HepG2 (cell line): ENCODE data around the gene TSC1.

Experiments
- DR1 ChIP-seq: sonication (generic); formaldehyde crosslinking; IDR thresholded peaks from 2 replicates; pipeline ENCODE4 v1.8.0; 2021; ENCODE audit warnings: mild to moderate bottlenecking, missing genetic modification reagents, inconsistent platforms
- PLRG1 ChIP-seq: fragments of 450-650 bp; conservative IDR thresholded peaks from 2 replicates; pipeline ENCODE4 v1.6.1; 2016
- ZNF451 ChIP-seq: sonication (generic); formaldehyde crosslinking; IDR thresholded peaks from 2 replicates; pipeline ENCODE4 v1.5.0; 2020; ENCODE audit warnings: mild to moderate bottlenecking, missing genetic modification reagents
- ZSCAN31 ChIP-seq: sonication (generic); formaldehyde crosslinking; IDR thresholded peaks from 2 replicates; pipeline ENCODE4 v1.5.0; 2020; ENCODE audit warnings: low read depth, mild to moderate bottlenecking, missing genetic modification reagents
- TF ChIP-seq, protein P1 (sequence below), 2 experiments: sonication (generic) in 1 of 2; formaldehyde crosslinking in 1 of 2; IDR thresholded peaks; 2 replicates each; pipeline versions ENCODE4 v1.5.1 to v1.6.1; 2011 to 2020; ENCODE audit warnings: borderline replicate concordance in 1 of 2, low read depth in 1 of 2, low read length in 1 of 2, mild to moderate bottlenecking in 1 of 2, missing genetic modification reagents in 1 of 2, moderate library complexity in 1 of 2
- TF ChIP-seq, protein P2 (sequence below): sonication (generic); formaldehyde crosslinking; IDR thresholded peaks from 2 replicates; pipeline ENCODE4 v1.5.0; 2020; ENCODE audit warnings: mild to moderate bottlenecking, missing genetic modification reagents, moderate library complexity

DNA sequence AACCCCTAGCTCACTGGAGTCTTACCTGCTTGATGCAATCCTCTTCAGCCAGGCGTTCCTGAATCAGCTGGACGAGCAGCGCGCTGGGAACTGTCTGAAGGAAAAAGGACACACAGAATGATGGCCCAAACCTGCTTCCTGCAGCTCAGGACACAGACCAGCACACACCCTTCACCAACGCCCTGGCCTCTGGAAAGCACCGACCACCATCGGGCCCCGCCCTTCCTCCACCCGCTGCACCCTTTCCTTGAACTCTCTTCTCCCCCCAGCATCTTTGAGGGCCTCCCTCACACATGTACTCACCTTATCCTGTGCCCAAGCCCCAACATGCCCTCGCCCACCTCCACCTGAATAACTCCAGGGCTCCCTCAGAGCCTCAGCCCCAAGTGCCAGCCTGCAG lies 89.6 kb downstream of the TSC1 start:
- TF ChIP-seq DR1 (CRISPR knock-in tag), result no peak
- no peak for TF ChIP-seq ZNF451 (CRISPR knock-in tag)
- TF ChIP-seq, protein P1, sequence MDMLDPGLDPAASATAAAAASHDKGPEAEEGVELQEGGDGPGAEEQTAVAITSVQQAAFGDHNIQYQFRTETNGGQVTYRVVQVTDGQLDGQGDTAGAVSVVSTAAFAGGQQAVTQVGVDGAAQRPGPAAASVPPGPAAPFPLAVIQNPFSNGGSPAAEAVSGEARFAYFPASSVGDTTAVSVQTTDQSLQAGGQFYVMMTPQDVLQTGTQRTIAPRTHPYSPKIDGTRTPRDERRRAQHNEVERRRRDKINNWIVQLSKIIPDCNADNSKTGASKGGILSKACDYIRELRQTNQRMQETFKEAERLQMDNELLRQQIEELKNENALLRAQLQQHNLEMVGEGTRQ (IDR thresholded peaks at IDR 0.05; ENCODE audit: low read depth, low read length), result no peak
- TF ChIP-seq, protein P1 (CRISPR knock-in tag; IDR thresholded peaks at IDR 0.05; ENCODE audit: borderline replicate concordance), result no peak
- TF ChIP-seq PLRG1, result no peak
- TF ChIP-seq, protein P2, sequence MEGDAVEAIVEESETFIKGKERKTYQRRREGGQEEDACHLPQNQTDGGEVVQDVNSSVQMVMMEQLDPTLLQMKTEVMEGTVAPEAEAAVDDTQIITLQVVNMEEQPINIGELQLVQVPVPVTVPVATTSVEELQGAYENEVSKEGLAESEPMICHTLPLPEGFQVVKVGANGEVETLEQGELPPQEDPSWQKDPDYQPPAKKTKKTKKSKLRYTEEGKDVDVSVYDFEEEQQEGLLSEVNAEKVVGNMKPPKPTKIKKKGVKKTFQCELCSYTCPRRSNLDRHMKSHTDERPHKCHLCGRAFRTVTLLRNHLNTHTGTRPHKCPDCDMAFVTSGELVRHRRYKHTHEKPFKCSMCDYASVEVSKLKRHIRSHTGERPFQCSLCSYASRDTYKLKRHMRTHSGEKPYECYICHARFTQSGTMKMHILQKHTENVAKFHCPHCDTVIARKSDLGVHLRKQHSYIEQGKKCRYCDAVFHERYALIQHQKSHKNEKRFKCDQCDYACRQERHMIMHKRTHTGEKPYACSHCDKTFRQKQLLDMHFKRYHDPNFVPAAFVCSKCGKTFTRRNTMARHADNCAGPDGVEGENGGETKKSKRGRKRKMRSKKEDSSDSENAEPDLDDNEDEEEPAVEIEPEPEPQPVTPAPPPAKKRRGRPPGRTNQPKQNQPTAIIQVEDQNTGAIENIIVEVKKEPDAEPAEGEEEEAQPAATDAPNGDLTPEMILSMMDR (CRISPR knock-in tag), result no peak
- no peak for TF ChIP-seq ZSCAN31 (CRISPR knock-in tag)
